Fibroblast of pulmonary artery (primary cell): ENCODE data around the gene CLDN19.

ENCODE experiments used
- DNase-seq: peaks from one replicate; pipeline ENCODE4 v3.0.0-alpha.2; 2010; ENCODE audit warnings: low read depth
- H3K4me3 ChIP-seq: replicated peaks from 2 replicates; pipeline ENCODE4 v1.5.1; 2011; ENCODE audit warnings: low read depth, mild to moderate bottlenecking, control low read depth, low read length, moderate library complexity
- TF ChIP-seq, protein P1 (sequence below): IDR thresholded peaks from 2 replicates; pipeline ENCODE4 v1.5.1; 2011; ENCODE audit warnings: mild to moderate bottlenecking, control low read depth, low read length, inconsistent platforms; ENCODE audit errors: missing control alignments

Gene CLDN19

DNA sequence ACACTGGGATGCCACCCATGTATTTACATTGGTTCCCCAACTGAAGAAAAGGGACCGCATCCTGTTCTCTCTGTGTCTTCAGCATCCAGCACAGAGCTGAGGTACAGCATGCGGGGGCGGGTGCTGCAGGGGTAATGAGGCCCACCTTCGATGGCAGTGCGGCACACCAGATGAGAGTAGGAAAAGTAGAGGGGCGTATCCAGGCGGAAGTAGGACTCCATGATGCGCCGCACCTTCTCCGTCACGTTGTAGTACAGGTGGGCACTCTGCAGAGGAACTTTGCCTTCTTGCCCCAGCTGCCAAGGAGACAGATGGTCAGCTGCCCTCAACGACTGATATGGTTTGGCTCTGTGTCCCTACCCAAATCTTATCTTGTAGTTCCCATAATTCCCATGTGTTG, 10.0 kb upstream of the CLDN19 start:
- no peak for DNase-seq
- no peak overlapping the region for H3K4me3 ChIP-seq
- TF ChIP-seq, protein P1, sequence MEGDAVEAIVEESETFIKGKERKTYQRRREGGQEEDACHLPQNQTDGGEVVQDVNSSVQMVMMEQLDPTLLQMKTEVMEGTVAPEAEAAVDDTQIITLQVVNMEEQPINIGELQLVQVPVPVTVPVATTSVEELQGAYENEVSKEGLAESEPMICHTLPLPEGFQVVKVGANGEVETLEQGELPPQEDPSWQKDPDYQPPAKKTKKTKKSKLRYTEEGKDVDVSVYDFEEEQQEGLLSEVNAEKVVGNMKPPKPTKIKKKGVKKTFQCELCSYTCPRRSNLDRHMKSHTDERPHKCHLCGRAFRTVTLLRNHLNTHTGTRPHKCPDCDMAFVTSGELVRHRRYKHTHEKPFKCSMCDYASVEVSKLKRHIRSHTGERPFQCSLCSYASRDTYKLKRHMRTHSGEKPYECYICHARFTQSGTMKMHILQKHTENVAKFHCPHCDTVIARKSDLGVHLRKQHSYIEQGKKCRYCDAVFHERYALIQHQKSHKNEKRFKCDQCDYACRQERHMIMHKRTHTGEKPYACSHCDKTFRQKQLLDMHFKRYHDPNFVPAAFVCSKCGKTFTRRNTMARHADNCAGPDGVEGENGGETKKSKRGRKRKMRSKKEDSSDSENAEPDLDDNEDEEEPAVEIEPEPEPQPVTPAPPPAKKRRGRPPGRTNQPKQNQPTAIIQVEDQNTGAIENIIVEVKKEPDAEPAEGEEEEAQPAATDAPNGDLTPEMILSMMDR: no peak

GRCh38 chr1:42748461-42749410, 8.7 kb upstream of the CLDN19 start:
- no peak for DNase-seq
- TF ChIP-seq, protein P1: no peak
- no peak overlapping the region for H3K4me3 ChIP-seq

DNA sequence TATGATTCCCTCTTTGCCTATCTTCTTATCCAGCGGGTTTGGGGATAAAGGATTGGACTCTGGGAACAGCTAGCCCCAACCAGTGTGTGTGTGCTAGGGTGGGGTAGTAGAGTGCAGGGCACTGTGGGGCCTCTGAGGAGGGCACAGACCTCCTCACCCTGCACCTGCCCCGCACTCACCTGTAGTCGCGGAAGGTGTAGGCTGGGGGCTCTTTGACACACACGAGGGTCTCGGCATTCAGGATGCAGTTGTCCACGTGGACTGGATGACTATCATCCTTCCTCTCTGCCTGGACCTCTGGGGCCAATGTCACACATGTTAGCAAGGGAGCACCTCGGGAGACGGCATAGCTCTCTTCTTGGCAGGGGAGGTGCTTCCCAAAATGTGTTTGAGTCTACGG, 8.0 kb upstream of the CLDN19 start:
- no peak overlapping the region for H3K4me3 ChIP-seq
- TF ChIP-seq, protein P1: no peak
- no peak for DNase-seq

DNA sequence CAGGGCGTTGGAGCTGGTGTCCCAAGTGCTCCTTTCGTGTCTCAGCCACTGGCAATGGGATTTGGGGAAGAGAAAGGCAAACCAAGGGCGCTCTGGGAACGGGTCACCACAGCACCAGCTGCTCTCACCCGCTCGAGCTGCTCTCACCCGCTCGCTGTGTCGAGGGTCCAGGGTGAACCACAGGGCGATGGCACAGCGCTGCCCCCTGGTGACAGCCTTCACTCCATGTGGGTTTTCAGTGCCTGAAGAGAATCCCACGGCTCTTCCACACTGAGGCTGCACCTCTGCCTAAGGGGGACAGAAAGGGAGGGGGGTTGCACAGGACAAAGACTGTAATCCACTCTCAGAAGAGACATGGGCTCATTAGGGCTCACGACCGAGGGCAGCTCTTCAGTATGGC, 7.1 kb upstream of the CLDN19 start:
- peak; percentile 36 for DNase-seq
- TF ChIP-seq, protein P1: peak; percentile 54
- H3K4me3 ChIP-seq: no peak overlapping the region

GRCh38 chr1:42746436-42747105, 6.5 kb upstream of the CLDN19 start:
- H3K4me3 ChIP-seq: no peak overlapping the region
- TF ChIP-seq, protein P1: no peak
- no peak for DNase-seq

DNA sequence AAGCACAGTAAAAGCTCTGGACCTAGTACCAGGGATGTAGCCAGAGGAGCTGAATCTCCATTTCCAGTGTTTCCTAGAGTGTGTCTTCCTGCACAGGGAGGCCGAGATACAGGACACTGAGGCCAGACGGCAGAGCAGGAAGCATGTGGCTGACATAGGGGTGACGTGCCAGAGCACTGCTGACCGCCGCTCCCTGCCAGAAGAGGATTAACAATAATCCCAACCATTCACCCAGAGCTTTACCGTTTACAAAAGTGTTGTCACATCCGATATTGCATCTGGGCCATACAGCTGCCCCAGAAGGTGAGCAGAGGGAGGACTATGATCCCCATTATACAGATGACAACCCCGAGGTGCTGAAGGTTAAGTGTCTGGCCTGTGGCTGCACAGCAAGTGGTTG, 5.8 kb upstream of the CLDN19 start:
- no peak for DNase-seq
- no peak overlapping the region for H3K4me3 ChIP-seq
- TF ChIP-seq, protein P1: no peak
